Measurements from ENCODE around the gene CPS1. TPM values are rescaled to one million over a fixed set of nuclear protein-coding genes. Genes with fewer than 3 reads are reported as not detected.

Gene CPS1
- total RNA-seq, 2 donors from 2014 or later, result 3.4 to 3.5 TPM

- H3K9me3 ChIP-seq, result no peaks in the 10 kb centered on the region
- no peak overlapping the region for H3K4me3 ChIP-seq
- TF ChIP-seq CTCF (IDR thresholded peaks at IDR 0.05), result no peak
- ATAC-seq (ENCODE audit: insufficient number of reproducible peaks, low FRiP score, low read depth) (no peak), DNase-seq (ENCODE audit: low spot score) (no peak)
- H3K27ac ChIP-seq, result no peak overlapping the region
- no peaks in the 10 kb centered on the region for H3K4me1 ChIP-seq (ENCODE audit: control insufficient read depth in 1 of 2, low read depth in 2 of 2)
- H3K27me3 ChIP-seq (replicated peaks; ENCODE audit: insufficient read depth), result no peaks in the 10 kb centered on the region
- no peaks in the 10 kb centered on the region for H3K36me3 ChIP-seq
Observed at GRCh38 chr2:210539578-210540416, 16.6 kb upstream of the CPS1 start.

- no peak overlapping the region for H3K27ac ChIP-seq
- no peak for DNase-seq (ENCODE audit: low spot score)
- ATAC-seq (ENCODE audit: insufficient number of reproducible peaks, low FRiP score, low read depth), result no peak
- TF ChIP-seq CTCF (IDR thresholded peaks at IDR 0.05), result no peak
- H3K36me3 ChIP-seq, result no peaks in the 10 kb centered on the region
- no peaks in the 10 kb centered on the region for H3K4me1 ChIP-seq (ENCODE audit: control insufficient read depth in 1 of 2, low read depth in 2 of 2)
- H3K27me3 ChIP-seq (replicated peaks; ENCODE audit: insufficient read depth), result no peaks in the 10 kb centered on the region
- H3K9me3 ChIP-seq, result no peaks in the 10 kb centered on the region
- H3K4me3 ChIP-seq, result no peak overlapping the region
Observed at GRCh38 chr2:210540471-210540870, 15.9 kb upstream of the CPS1 start.

GRCh38 chr2:210540900-210541289 is 15.5 kb upstream of the CPS1 start:
- no peak for TF ChIP-seq CTCF (IDR thresholded peaks at IDR 0.05)
- H3K36me3 ChIP-seq, result no peaks in the 10 kb centered on the region
- no peak for DNase-seq (ENCODE audit: low spot score)
- H3K4me3 ChIP-seq, result no peak overlapping the region
- no peaks in the 10 kb centered on the region for H3K27me3 ChIP-seq (replicated peaks; ENCODE audit: insufficient read depth)
- no peaks in the 10 kb centered on the region for H3K9me3 ChIP-seq
- H3K4me1 ChIP-seq (ENCODE audit: control insufficient read depth in 1 of 2, low read depth in 2 of 2), result no peaks in the 10 kb centered on the region
- no peak for ATAC-seq (ENCODE audit: insufficient number of reproducible peaks, low FRiP score, low read depth)
- no peak overlapping the region for H3K27ac ChIP-seq

- no peak for TF ChIP-seq CTCF (IDR thresholded peaks at IDR 0.05)
- Histone ChIP-seq H3K27me3 (replicated peaks; ENCODE audit: insufficient read depth) (no peaks in the 10 kb centered on the region), H3K4me3 (no peak overlapping the region), H3K9me3 (no peaks in the 10 kb centered on the region), H3K27ac (no peak overlapping the region), H3K36me3 (no peaks in the 10 kb centered on the region), H3K4me1 (ENCODE audit: control insufficient read depth in 1 of 2, low read depth in 2 of 2) (no peaks in the 10 kb centered on the region)
- ATAC-seq (ENCODE audit: insufficient number of reproducible peaks, low FRiP score, low read depth) (no peak), DNase-seq (ENCODE audit: low spot score) (no peak)
Observed at GRCh38 chr2:210541290-210541902, 15.0 kb upstream of the CPS1 start.

GRCh38 chr2:210544007-210544590 is 12.3 kb upstream of the CPS1 start:
- Histone ChIP-seq H3K9me3 (no peaks in the 10 kb centered on the region), H3K36me3 (no peaks in the 10 kb centered on the region), H3K4me3 (no peak overlapping the region), H3K4me1 (ENCODE audit: control insufficient read depth in 1 of 2, low read depth in 2 of 2) (peaks cover 0 to 5% of the 10 kb centered on the region in 2 donors), H3K27ac (no peak overlapping the region), H3K27me3 (replicated peaks; ENCODE audit: insufficient read depth) (no peaks in the 10 kb centered on the region)
- DNase-seq (ENCODE audit: low spot score), result no peak
- no peak for TF ChIP-seq CTCF (IDR thresholded peaks at IDR 0.05)
- no peak for ATAC-seq (ENCODE audit: insufficient number of reproducible peaks, low FRiP score, low read depth)
